Stomach (tissue), 4 donors: ENCODE measurements around the gene CADM4.

Experiments
- EP300 ChIP-seq: sonication (generic); formaldehyde crosslinking; IDR thresholded peaks from one replicate; pipeline ENCODE4 v1.6.1; 2017; ENCODE audit warnings: antibody characterized with exemption
- POLR2A ChIP-seq, 4 donors: fragments of 450-650 bp; IDR thresholded peaks; one replicate each; pipeline ENCODE4 v1.6.1; 2016; ENCODE audit warnings: antibody characterized with exemption in 4 of 4, control low read depth in 2 of 4, mild to moderate bottlenecking in 1 of 4, moderate library complexity in 1 of 4
- POLR2AphosphoS5 ChIP-seq, 3 donors: sonication (generic); formaldehyde crosslinking; IDR thresholded peaks; one replicate each; pipeline ENCODE4 v1.6.1; 2016; ENCODE audit warnings: antibody characterized with exemption in 3 of 3
- TF ChIP-seq, protein P1 (sequence below), 7 experiments: fragments of 450-650 bp in 4 of 7; fragments of 200-600 bp in 3 of 7; sonication (generic) in 3 of 7; IDR thresholded peaks; one replicate each; pipeline ENCODE4 v1.5.1; 2016 to 2019; ENCODE audit warnings: antibody characterized with exemption in 7 of 7, control low read depth in 2 of 7, mild to moderate bottlenecking in 1 of 7

- TF ChIP-seq POLR2AphosphoS5 (IDR thresholded peaks at IDR 0.05), result no peak
- TF ChIP-seq, protein P1, sequence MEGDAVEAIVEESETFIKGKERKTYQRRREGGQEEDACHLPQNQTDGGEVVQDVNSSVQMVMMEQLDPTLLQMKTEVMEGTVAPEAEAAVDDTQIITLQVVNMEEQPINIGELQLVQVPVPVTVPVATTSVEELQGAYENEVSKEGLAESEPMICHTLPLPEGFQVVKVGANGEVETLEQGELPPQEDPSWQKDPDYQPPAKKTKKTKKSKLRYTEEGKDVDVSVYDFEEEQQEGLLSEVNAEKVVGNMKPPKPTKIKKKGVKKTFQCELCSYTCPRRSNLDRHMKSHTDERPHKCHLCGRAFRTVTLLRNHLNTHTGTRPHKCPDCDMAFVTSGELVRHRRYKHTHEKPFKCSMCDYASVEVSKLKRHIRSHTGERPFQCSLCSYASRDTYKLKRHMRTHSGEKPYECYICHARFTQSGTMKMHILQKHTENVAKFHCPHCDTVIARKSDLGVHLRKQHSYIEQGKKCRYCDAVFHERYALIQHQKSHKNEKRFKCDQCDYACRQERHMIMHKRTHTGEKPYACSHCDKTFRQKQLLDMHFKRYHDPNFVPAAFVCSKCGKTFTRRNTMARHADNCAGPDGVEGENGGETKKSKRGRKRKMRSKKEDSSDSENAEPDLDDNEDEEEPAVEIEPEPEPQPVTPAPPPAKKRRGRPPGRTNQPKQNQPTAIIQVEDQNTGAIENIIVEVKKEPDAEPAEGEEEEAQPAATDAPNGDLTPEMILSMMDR (IDR thresholded peaks at IDR 0.05), result no peak
- no peak for TF ChIP-seq POLR2A (IDR thresholded peaks at IDR 0.05)
- TF ChIP-seq EP300, result no peak
Measured at GRCh38 chr19:43622956-43623355, 16.7 kb downstream of the CADM4 start.
